ENCODE data around the gene PTEN. TPM values are rescaled to one million over a fixed set of nuclear protein-coding genes. Genes with fewer than 3 reads are reported as not detected.
"Not testable (repeated sequence)": the region's sequence is repeated elsewhere in the genome, so short reads cannot be mapped to it uniquely, and the experiment has no call there.

Gene PTEN
- polyA plus RNA-seq, 1 donor = 68.2 TPM

- DNase-seq = no peak
- no peaks in the 10 kb centered on the region for H3K4me1 ChIP-seq (ENCODE audit: control insufficient read depth, insufficient read depth, low read length)
Measured at GRCh38 chr10:87886635-87887034, 23.2 kb downstream of the PTEN start.

GRCh38 chr10:87887146-87887545, 23.7 kb downstream of the PTEN start:
- H3K9me3 ChIP-seq (ENCODE audit: control insufficient read depth, low read depth, low read length) = peaks cover 6% of the 10 kb centered on the region
- H3K36me3 ChIP-seq (ENCODE audit: control insufficient read depth, insufficient read depth, low read length) = peaks cover 32% of the 10 kb centered on the region
- no peak overlapping the region for H3K4me3 ChIP-seq (ENCODE audit: low read length)
- H3K27ac ChIP-seq (ENCODE audit: low read length) = no peak overlapping the region
- H3K4me1 ChIP-seq (ENCODE audit: control insufficient read depth, insufficient read depth, low read length) = no peaks in the 10 kb centered on the region
- DNase-seq = no peak
- no peaks in the 10 kb centered on the region for H3K27me3 ChIP-seq (ENCODE audit: control insufficient read depth, insufficient read depth, low read length)
- WGBS (ENCODE audit: insufficient coverage, low lambda C conversion rate) = no CpG with 5 or more reads among the region's 1 CpG

More at GRCh38 chr10:87886635-87887034, 23.2 kb downstream of the PTEN start:
- no CpG with 5 or more reads among the region's 2 CpGs for WGBS (ENCODE audit: insufficient coverage, low lambda C conversion rate)
- Histone ChIP-seq H3K9me3 (ENCODE audit: control insufficient read depth, low read depth, low read length) (peaks cover 6% of the 10 kb centered on the region), H3K36me3 (ENCODE audit: control insufficient read depth, insufficient read depth, low read length) (peaks cover 32% of the 10 kb centered on the region), H3K27ac (ENCODE audit: low read length) (no peak overlapping the region), H3K4me3 (ENCODE audit: low read length) (no peak overlapping the region), H3K27me3 (ENCODE audit: control insufficient read depth, insufficient read depth, low read length) (no peaks in the 10 kb centered on the region)

- Histone ChIP-seq H3K4me3 (ENCODE audit: low read length) (no peak overlapping the region), H3K4me1 (ENCODE audit: control insufficient read depth, insufficient read depth, low read length) (no peaks in the 10 kb centered on the region), H3K27ac (ENCODE audit: low read length) (no peak overlapping the region), H3K9me3 (ENCODE audit: control insufficient read depth, low read depth, low read length) (peaks cover 6% of the 10 kb centered on the region), H3K36me3 (ENCODE audit: control insufficient read depth, insufficient read depth, low read length) (peaks cover 35% of the 10 kb centered on the region), H3K27me3 (ENCODE audit: control insufficient read depth, insufficient read depth, low read length) (no peaks in the 10 kb centered on the region)
- whole genome bisulfite sequencing (ENCODE audit: insufficient coverage, low lambda C conversion rate) = no CpG with 5 or more reads among the region's 2 CpGs
- no peak for DNase-seq
Measured at GRCh38 chr10:87887548-87888289, 24.3 kb downstream of the PTEN start.

- H3K4me3 ChIP-seq (ENCODE audit: low read length) = no peak overlapping the region
- H3K9me3 ChIP-seq (ENCODE audit: control insufficient read depth, low read depth, low read length) = no peaks in the 10 kb centered on the region
- H3K27me3 ChIP-seq (ENCODE audit: control insufficient read depth, insufficient read depth, low read length) = no peaks in the 10 kb centered on the region
- 83% methylated on average over 1 of the region's 1 CpG for WGBS (ENCODE audit: insufficient coverage, low lambda C conversion rate)
- H3K36me3 ChIP-seq (ENCODE audit: control insufficient read depth, insufficient read depth, low read length) = peaks cover 6% of the 10 kb centered on the region
- no peaks in the 10 kb centered on the region for H3K4me1 ChIP-seq (ENCODE audit: control insufficient read depth, insufficient read depth, low read length)
- DNase-seq = no peak
- no peak overlapping the region for H3K27ac ChIP-seq (ENCODE audit: low read length)
Measured at GRCh38 chr10:87895430-87895829, 32.0 kb downstream of the PTEN start.

GRCh38 chr10:87896216-87896615, 32.8 kb downstream of the PTEN start:
- no peak overlapping the region for H3K27ac ChIP-seq (ENCODE audit: low read length)
- DNase-seq = no peak

GRCh38 chr10:87897957-87898356, 34.5 kb downstream of the PTEN start:
- H3K4me1 ChIP-seq (ENCODE audit: control insufficient read depth, insufficient read depth, low read length); DNase-seq: not testable (repeated sequence)

More at GRCh38 chr10:87896216-87896615, 32.8 kb downstream of the PTEN start:
- WGBS (ENCODE audit: insufficient coverage, low lambda C conversion rate) = 60% methylated on average over 2 of the region's 2 CpGs
- Histone ChIP-seq H3K4me3 (ENCODE audit: low read length) (no peak overlapping the region), H3K4me1 (ENCODE audit: control insufficient read depth, insufficient read depth, low read length) (no peaks in the 10 kb centered on the region), H3K36me3 (ENCODE audit: control insufficient read depth, insufficient read depth, low read length) (peaks cover 4% of the 10 kb centered on the region), H3K9me3 (ENCODE audit: control insufficient read depth, low read depth, low read length) (no peaks in the 10 kb centered on the region), H3K27me3 (ENCODE audit: control insufficient read depth, insufficient read depth, low read length) (no peaks in the 10 kb centered on the region)

GRCh38 chr10:87903396-87903795, 40.0 kb downstream of the PTEN start:
- H3K4me1 ChIP-seq (ENCODE audit: control insufficient read depth, insufficient read depth, low read length); H3K27me3 ChIP-seq (ENCODE audit: control insufficient read depth, insufficient read depth, low read length); H3K9me3 ChIP-seq (ENCODE audit: control insufficient read depth, low read depth, low read length); DNase-seq; H3K4me3 ChIP-seq (ENCODE audit: low read length); H3K27ac ChIP-seq (ENCODE audit: low read length): not testable (repeated sequence)
- WGBS (ENCODE audit: insufficient coverage, low lambda C conversion rate) = no CpG with 5 or more reads among the region's 8 CpGs
- peaks cover 26% of the 10 kb centered on the region for H3K36me3 ChIP-seq (ENCODE audit: control insufficient read depth, insufficient read depth, low read length)

More at GRCh38 chr10:87897957-87898356, 34.5 kb downstream of the PTEN start:
- not testable (repeated sequence) for H3K9me3 ChIP-seq (ENCODE audit: control insufficient read depth, low read depth, low read length); H3K4me3 ChIP-seq (ENCODE audit: low read length); H3K36me3 ChIP-seq (ENCODE audit: control insufficient read depth, insufficient read depth, low read length); H3K27ac ChIP-seq (ENCODE audit: low read length); H3K27me3 ChIP-seq (ENCODE audit: control insufficient read depth, insufficient read depth, low read length)
- WGBS (ENCODE audit: insufficient coverage, low lambda C conversion rate) = no CpG with 5 or more reads among the region's 8 CpGs

DNA sequence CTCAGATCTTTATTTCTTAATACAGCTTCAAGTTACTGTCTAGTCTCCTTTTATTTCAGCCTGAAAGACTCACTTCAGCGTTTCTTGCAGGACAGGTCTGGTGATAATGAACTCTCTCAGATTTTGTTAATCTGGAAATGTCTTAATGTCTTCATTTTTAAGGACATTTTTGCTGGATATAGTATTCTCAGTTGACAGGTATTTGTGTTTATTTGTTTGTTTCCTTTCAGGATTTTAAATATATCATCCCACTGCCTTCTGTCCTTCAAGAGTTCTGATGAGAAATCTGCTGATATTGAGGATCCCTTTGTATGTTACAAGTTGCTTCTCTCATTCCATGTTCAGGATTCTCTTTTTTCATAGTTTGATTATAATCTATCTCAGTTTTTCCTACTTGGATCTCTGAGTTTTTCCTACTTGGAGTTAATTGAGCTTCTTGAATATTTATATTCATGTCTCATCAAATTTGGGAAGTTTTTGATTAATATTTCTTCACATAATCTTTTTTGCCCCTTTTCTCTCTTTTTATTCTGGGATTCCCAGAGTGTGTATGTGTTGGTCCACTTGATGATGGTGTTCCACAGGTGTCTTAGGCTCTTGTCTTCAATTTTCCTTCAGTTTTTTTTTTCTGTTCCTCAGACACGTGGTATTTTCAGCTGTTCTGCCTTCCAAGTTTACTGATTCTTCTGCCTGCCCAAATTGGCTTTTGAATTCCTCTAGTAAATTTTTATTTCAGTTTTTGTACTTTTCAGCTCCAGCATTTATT, 49.9 kb downstream of the PTEN start:
- Histone ChIP-seq H3K4me1 (ENCODE audit: control insufficient read depth, insufficient read depth, low read length) (peaks cover 3% of the 10 kb centered on the region), H3K36me3 (ENCODE audit: control insufficient read depth, insufficient read depth, low read length) (peaks cover 20% of the 10 kb centered on the region), H3K27me3 (ENCODE audit: control insufficient read depth, insufficient read depth, low read length) (no peaks in the 10 kb centered on the region), H3K27ac (ENCODE audit: low read length) (no peak overlapping the region), H3K9me3 (ENCODE audit: control insufficient read depth, low read depth, low read length) (peaks cover 36% of the 10 kb centered on the region), H3K4me3 (ENCODE audit: low read length) (no peak overlapping the region)
- DNase-seq = peak in 1 of 2 donors; percentile 30
- WGBS (ENCODE audit: insufficient coverage, low lambda C conversion rate) = 83% methylated on average over 1 of the region's 2 CpGs

- Histone ChIP-seq H3K36me3 (ENCODE audit: control insufficient read depth, insufficient read depth, low read length) (peaks cover 13% of the 10 kb centered on the region), H3K4me1 (ENCODE audit: control insufficient read depth, insufficient read depth, low read length) (peaks cover 3% of the 10 kb centered on the region), H3K27ac (ENCODE audit: low read length) (no peak overlapping the region), H3K4me3 (ENCODE audit: low read length) (no peak overlapping the region), H3K9me3 (ENCODE audit: control insufficient read depth, low read depth, low read length) (peaks cover 33% of the 10 kb centered on the region), H3K27me3 (ENCODE audit: control insufficient read depth, insufficient read depth, low read length) (no peaks in the 10 kb centered on the region)
- no peak for DNase-seq
- WGBS (ENCODE audit: insufficient coverage, low lambda C conversion rate) = no CpG with 5 or more reads among the region's 4 CpGs
Measured at GRCh38 chr10:87915406-87915805, 52.0 kb downstream of the PTEN start.

- Histone ChIP-seq H3K36me3 (ENCODE audit: control insufficient read depth, insufficient read depth, low read length) (peaks cover 11% of the 10 kb centered on the region), H3K27me3 (ENCODE audit: control insufficient read depth, insufficient read depth, low read length) (no peaks in the 10 kb centered on the region), H3K4me1 (ENCODE audit: control insufficient read depth, insufficient read depth, low read length) (peaks cover 3% of the 10 kb centered on the region), H3K9me3 (ENCODE audit: control insufficient read depth, low read depth, low read length) (peaks cover 28% of the 10 kb centered on the region), H3K27ac (ENCODE audit: low read length) (peak overlapping the region; percentile 64), H3K4me3 (ENCODE audit: low read length) (no peak overlapping the region)
- DNase-seq = no peak
- WGBS (ENCODE audit: insufficient coverage, low lambda C conversion rate) = no CpG with 5 or more reads among the region's 1 CpG
Measured at GRCh38 chr10:87915989-87916388, 52.6 kb downstream of the PTEN start.

Data from large intestine (tissue), 3 donors.